ENCODE data around the gene SFI1. TPM values are rescaled to one million over a fixed set of nuclear protein-coding genes. Genes with fewer than 3 reads are reported as not detected.
"Not testable (repeated sequence)": the region's sequence is repeated elsewhere in the genome, so short reads cannot be mapped to it uniquely, and the experiment has no call there.

SFI1 gene
- total RNA-seq, 1 donor from 2014 or later: 50.3 TPM

DNA sequence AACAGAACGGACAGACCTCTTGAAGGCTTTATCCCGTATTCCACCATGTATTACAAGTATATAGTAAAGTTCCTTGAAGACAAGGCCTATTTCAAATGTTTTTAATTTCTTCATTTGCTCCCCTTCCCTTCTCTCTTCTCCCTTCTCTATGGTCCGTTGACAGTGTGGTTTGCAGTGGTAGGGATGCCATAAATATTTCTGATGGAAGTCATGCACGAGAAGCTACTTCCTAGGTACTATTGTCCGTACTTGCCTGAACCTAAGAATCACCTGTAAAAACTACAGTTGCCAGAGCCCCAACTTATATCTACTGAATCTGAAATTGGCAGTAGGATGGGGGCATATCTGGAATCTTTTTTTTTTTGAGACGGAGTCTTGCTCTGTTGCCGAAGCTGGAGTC lies 162.9 kb downstream of the SFI1 start:
- Mint-ChIP-seq H3K36me3 (no peaks in the 10 kb centered on the region), H3K9me3 (no peaks in the 10 kb centered on the region), H3K27ac (no peak overlapping the region), H3K4me1 (ENCODE audit: unreplicated experiment) (peaks cover 20% of the 10 kb centered on the region), H3K4me3 (no peak overlapping the region), H3K27me3 (no peaks in the 10 kb centered on the region)
- DNase-seq (ENCODE audit: extremely low spot score, unreplicated experiment): no peak
- TF ChIP-seq, protein P1, sequence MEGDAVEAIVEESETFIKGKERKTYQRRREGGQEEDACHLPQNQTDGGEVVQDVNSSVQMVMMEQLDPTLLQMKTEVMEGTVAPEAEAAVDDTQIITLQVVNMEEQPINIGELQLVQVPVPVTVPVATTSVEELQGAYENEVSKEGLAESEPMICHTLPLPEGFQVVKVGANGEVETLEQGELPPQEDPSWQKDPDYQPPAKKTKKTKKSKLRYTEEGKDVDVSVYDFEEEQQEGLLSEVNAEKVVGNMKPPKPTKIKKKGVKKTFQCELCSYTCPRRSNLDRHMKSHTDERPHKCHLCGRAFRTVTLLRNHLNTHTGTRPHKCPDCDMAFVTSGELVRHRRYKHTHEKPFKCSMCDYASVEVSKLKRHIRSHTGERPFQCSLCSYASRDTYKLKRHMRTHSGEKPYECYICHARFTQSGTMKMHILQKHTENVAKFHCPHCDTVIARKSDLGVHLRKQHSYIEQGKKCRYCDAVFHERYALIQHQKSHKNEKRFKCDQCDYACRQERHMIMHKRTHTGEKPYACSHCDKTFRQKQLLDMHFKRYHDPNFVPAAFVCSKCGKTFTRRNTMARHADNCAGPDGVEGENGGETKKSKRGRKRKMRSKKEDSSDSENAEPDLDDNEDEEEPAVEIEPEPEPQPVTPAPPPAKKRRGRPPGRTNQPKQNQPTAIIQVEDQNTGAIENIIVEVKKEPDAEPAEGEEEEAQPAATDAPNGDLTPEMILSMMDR (conservative IDR thresholded peaks at IDR 0.05): no peak

DNA sequence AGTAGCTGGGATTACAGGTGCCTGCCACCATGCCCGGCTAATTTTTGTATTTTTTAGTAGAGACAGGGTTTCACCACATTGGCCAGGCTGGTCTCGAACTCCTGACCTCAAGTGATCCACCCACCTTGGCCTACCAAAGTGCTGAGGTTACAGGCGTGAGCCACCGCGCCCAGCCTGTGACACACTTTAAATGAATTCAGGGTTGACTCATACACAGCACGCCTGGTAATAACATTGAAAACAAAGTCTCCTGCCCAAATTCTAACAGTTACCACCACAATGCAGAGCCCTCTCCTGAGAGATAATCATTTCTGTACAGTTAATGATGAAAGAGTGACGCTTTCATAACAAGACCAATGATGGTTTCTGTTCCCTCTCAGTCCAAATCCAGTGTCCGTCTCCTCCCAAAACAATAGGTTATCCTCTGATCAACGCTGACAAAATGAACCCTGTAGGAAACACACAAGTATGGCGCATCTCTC lies 164.6 kb downstream of the SFI1 start:
- H3K4me3 Mint-ChIP-seq: peak overlapping the region; percentile 100
- peak overlapping the region; percentile 100 for H3K27ac Mint-ChIP-seq
- DNase-seq (ENCODE audit: extremely low spot score, unreplicated experiment); H3K27me3 Mint-ChIP-seq; H3K36me3 Mint-ChIP-seq; H3K9me3 Mint-ChIP-seq: not testable (repeated sequence)
- H3K4me1 Mint-ChIP-seq (ENCODE audit: unreplicated experiment): peaks cover 18% of the 10 kb centered on the region

DNA sequence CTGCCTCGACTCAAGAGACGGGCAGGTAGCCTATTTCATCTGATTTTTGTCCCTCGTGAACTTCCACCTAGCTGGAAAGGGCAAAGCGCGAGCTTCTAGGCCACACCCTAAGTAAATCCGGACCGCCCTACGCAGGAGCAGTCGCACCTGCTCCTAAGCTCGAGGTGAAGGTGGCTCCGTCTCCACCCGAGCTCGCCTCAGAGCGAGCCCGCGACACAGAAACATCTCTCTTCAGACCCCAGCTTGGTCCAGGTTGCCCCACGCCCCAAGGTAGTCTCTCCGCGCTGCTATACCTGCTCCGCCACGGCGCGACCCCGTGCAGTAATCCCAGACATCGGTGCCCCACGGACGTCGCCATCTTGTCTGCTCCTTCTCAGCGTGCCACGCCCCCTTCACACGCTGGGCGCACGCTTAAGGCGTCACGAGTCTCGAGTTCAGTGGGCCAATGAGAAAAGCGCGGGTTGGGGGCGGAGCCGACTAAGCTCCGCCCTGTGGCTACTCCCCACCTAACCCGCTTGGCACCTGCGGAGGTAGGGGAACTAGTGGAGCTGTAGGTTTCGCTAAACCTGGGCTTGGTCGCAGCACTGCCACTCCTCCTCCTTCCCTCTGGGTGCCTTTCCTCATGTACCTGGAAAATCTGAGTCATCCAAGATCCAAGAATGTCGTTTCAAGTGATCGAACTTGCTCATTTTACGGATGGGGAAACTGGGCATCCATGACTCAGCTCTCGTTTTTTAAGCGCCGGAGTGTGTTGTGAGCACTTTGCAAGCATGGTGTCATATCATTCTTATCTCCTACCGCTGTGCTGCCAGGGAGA lies 165.7 kb downstream of the SFI1 start, which contains the start of gene PISD:
Gene PISD (minus strand): TSS at position 365 of the 817 bp plus-strand sequence. CDS start 7 bp downstream, at position 358.
- Mint-ChIP-seq H3K36me3 (no peaks in the 10 kb centered on the region), H3K9me3 (no peaks in the 10 kb centered on the region), H3K27me3 (peaks cover 4% of the 10 kb centered on the region), H3K4me1 (ENCODE audit: unreplicated experiment) (peaks cover 18% of the 10 kb centered on the region), H3K4me3 (peak within 1 kb of the TSS; percentile 100), H3K27ac (peak within 1 kb of the TSS; percentile 100)
- peak; percentile 97 for DNase-seq (ENCODE audit: extremely low spot score, unreplicated experiment)
- TF ChIP-seq, protein P1 (conservative IDR thresholded peaks at IDR 0.05): no peak

DNA sequence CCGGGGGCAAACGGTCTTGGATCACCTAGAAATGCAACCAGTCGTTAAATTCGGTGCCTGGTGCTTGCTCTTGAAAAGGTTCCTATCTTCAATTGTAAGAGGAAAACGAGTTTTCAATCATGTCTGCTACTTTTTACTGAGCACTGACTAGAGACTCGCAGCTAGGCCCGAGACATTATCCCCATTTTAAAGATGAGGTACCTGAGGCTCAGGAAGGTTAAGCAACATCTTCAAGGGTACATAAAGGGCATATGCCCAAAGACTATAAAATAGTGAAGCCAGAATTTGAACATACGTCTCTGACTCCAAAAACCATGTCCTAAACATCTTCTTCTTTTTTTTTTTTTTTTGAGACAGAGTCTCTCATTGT lies 166.3 kb downstream of the SFI1 start:
- TF ChIP-seq, protein P1 (conservative IDR thresholded peaks at IDR 0.05): no peak
- Mint-ChIP-seq H3K27ac (peak overlapping the region; percentile 100), H3K9me3 (no peaks in the 10 kb centered on the region), H3K36me3 (no peaks in the 10 kb centered on the region), H3K27me3 (peaks cover 4% of the 10 kb centered on the region), H3K4me3 (peak overlapping the region; percentile 100), H3K4me1 (ENCODE audit: unreplicated experiment) (peaks cover 18% of the 10 kb centered on the region)
- DNase-seq (ENCODE audit: extremely low spot score, unreplicated experiment): no peak

Small RNA genes within 50 kb of the gene (microRNA-seq; reads per million reads assigned to microRNA genes)
- not detected for gene MIR7109

Other genes starting within 250 kb of the SFI1 start
- gene PIK3IP1, start 204.0 kb upstream of the SFI1 start, total RNA-seq (ENCODE audit: low replicate concordance): 21.0 and 36.8 TPM in 2 replicates
- 40.9 and 57.8 TPM in 2 replicates for gene PATZ1, start 150.2 kb upstream of the SFI1 start, total RNA-seq (ENCODE audit: low replicate concordance)
- 72.9 and 74.1 TPM in 2 replicates for gene DRG1, start 96.9 kb upstream of the SFI1 start, total RNA-seq (ENCODE audit: low replicate concordance)
- 38.8 and 42.6 TPM in 2 replicates for gene EIF4ENIF1, start 6.7 kb upstream of the SFI1 start, total RNA-seq (ENCODE audit: low replicate concordance)
- gene PISD, start 165.7 kb downstream of the SFI1 start, total RNA-seq (ENCODE audit: low replicate concordance): 39.5 and 47.6 TPM in 2 replicates